ENCODE results near the gene NLRP6.
"Not testable (repeated sequence)": the region's sequence is repeated elsewhere in the genome, so short reads cannot be mapped to it uniquely, and the experiment has no call there.

Gene NLRP6

DNA sequence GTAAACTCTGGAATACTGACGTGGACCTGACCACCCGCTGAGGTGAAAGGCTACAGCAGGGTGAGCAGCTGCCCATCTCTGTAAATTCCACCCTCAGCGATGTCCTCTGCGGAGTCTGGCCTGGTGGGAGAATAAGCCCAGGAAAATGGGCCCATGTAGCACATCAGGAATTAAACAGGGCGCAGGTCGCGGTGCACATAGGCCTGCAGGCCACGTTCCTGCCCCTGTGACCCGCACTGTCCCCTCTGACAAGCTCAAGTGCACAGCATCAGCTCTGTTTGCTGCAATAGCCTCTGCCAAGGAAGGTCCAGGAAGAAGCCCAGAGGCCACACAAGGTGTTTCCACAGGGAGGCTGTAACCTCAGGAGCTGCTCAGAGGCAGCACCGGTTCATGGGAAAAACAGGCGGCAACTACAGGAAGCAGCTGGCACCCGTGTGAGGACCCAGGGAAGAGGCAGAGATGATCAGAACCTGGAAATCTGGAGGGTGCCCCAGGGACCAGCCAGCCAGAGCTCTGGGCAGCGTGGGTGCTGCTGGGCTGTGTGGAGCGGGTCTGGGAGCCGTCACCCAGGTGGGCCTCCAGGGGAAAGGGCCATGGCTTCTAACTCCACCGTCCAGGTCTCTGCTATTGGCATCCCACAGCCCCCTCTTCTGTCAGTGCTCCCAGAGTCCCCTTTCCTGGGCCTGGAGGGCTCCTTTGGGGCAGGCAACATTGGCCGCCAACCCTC is 28.6 kb downstream of the NLRP6 start:
- DNase-seq (ENCODE audit: low read depth in 2 of 3, low spot score in 1 of 3) = no peak

DNA sequence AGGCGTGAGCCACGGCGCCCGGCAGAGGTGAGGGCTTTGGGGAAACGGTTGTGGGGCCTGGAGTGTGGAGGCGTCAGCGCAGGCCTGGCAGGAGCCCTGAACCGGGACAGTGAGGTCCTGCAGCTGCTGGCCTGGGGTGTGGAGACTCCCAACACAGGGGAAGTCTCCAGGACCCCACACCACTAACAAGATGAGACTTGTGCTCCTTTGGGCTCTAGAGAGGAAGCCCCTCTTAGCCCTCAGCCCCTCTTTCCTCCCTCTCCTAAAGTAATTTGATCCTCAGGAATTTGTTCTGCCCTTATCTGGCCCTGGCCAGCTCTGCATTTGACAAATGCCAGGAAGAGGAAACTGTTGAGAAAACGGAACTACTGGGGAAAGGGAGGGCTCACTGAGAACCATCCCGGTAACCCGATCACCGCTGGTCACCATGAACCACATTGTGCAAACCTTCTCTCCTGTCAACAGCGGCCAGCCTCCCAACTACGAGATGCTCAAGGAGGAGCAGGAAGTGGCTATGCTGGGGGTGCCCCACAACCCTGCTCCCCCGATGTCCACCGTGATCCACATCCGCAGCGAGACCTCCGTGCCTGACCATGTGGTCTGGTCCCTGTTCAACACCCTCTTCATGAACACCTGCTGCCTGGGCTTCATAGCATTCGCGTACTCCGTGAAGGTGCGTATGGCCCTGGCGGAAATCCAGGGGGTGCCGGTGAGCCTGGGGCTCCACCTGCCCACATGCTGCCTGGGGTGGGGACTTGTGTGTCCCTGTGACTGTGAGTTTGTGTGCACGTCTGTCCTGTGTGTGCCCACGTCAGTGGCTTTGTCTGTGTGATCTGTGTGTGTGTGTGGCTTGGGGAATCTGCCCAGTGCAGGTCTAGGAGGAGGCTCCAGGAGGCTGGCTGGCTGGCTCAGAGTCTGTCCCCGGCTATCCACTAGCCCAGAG is 29.8 kb downstream of the NLRP6 start, which contains the start of gene IFITM2:
Gene IFITM2 (plus strand): TSS at position 51 of the 943 bp plus-strand sequence. CDS start 377 bp downstream, at position 428.
- DNase-seq (ENCODE audit: low read depth in 2 of 3, low spot score in 1 of 3) = not testable (repeated sequence)

DNA sequence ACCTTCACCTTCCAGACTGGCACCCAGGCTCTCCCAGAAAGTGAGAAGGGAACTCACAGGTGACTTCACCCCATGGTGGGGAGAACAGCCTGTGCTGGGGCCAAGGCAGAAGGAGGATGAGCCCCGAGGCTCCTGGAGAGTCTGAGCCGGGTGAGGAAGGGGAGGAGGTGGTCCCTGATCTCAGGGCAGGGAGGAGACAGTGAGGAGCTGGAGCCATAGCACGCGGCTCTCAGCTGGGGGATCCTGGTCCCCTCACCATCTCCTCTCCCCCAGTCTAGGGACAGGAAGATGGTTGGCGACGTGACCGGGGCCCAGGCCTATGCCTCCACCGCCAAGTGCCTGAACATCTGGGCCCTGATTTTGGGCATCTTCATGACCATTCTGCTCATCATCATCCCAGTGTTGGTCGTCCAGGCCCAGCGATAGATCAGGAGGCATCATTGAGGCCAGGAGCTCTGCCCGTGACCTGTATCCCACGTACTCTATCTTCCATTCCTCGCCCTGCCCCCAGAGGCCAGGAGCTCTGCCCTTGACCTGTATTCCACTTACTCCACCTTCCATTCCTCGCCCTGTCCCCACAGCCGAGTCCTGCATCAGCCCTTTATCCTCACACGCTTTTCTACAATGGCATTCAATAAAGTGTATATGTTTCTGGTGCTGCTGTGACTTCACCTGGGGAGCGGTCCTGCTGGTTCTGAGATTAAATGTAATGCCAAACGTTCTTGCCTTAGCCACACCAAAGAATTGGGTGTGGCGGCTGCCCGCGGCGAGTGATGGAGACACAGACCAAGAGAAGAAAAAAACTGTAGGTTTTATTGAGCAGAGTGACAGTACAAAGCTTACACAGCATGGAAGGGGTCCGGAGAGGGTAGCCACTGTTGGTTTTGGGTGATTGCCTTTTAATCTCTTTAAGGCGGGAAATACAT is 30.8 kb downstream of the NLRP6 start:
- DNase-seq (ENCODE audit: low read depth in 2 of 3, low spot score in 1 of 3) = not testable (repeated sequence)

DNA sequence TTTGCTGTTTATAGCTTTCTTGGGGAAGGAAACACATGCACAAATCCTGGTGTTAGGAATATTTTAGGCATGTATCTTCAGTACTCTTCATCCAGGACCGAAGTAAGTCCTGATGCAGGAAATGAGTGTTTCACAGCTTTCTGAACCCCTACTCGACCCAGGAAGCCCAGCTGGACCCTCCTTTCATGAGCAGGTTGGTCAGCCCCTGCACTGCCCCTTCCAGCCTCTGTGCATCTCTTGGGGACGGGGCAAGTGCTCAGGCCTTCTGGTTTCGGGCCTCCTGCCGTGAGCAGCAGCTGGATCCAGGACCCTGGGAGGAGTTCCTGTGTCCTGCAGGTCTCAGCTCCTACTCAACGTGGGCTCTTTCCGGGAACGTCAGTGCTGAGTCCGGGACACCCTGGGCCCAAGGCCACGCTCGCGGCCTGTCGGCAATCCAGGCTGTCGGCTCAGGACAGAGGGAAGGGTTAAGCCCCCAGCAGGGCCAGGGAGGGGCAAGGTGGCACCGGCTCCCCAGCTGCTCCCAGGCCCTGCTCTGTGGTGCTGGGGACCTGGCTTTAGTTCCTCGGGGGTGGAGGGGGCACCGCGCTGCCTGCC is 31.9 kb downstream of the NLRP6 start:
- DNase-seq (ENCODE audit: low read depth in 2 of 3, low spot score in 1 of 3) = not testable (repeated sequence)

DNA sequence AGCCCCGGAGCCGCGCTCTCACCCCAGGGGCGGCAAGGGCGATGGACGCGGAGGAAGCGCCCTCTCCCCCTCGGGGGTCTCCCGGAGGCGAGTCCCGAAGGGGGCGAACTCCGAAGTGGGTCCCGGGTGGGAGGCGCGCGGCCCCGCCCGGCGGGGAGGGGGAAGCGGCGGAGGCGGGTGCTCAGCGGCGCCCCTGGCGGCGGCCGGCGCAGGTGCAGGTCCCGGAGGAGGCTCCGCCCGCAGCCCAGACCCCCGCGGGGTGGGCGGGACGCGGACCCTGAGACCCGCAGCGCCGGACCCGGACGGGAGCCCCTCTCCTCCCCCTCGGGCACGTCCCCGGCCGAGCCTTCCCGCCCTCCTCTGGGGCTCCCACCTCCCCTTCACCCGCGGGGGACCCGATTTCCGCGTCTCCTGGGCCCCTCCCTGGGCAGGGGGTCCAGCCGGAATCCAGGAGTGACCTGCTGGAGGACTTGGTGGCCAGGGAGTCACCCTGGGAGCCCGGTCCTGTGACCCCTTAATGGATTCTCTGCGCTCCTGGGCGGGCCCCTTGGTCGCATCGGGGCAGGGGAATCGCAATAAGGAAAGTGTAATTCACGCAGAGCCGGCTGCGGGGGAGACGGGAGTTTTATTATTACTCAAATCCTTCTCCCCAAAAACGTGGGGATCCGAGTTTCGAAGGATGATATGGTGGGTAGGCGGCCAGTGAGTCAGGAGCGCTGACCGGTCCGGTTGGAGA is 33.0 kb downstream of the NLRP6 start:
- DNase-seq (ENCODE audit: low read depth in 2 of 3, low spot score in 1 of 3) = not testable (repeated sequence)

DNA sequence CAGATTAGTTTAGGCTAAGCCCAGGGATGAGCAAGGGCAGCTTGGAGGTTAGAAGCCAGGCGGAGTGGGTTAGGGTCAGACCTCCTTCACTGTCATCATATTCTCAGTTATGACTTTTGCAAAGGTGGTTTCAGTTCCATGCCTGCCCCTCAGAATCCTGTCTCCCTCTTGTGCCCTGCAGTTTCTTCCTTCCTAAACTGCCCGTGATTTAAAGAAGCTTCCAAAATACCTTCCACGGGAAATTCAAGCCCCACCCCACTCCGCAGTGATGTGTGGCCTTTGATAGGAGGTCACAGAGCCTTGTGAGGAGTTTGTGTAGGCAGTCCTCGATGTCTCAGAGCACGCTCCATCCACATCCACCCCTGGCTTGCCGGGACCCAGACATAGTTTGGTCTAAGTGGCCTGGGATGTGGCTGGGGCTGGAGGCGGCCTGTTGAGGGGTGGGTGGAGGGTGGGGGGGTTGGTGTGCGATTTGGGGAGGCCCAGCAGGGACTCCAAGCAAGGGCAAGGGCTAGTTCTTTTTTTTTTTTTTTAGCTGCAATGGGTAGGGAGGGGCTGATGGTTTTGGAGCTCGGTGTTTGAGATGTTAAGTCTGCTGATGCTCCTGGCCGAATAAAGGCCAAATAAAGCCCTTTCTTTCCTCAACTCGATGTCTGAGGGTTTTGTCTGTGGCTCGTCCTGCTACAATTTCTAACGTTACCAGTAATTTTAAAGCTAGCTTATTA is 34.0 kb downstream of the NLRP6 start:
- no peak for DNase-seq (ENCODE audit: low read depth in 2 of 3, low spot score in 1 of 3)

DNA sequence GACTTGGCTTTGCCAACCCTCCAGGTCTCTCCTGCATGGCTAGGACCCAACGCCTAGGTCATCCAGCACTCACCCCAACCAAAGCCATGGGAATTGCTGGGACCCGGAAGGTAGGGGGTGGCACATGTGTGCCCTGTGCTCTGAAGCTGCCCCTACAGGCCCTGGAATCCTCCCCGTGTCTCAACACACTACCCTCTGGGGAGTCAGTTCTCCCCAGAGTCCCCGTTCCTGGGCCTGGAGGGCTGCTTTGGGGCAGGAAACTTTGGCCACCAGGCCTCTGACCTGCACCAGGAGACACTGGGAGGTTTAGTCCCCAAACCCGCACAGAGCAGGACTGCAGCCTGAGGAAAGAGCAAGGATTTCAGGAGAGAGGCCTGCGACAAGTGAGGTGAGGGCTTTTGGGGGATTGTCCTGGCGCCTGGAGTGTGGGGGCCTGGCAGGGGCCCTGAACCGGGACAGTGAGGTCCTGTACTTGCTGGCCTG is 35.1 kb downstream of the NLRP6 start:
- no peak for DNase-seq (ENCODE audit: low read depth in 2 of 3, low spot score in 1 of 3)

DNA sequence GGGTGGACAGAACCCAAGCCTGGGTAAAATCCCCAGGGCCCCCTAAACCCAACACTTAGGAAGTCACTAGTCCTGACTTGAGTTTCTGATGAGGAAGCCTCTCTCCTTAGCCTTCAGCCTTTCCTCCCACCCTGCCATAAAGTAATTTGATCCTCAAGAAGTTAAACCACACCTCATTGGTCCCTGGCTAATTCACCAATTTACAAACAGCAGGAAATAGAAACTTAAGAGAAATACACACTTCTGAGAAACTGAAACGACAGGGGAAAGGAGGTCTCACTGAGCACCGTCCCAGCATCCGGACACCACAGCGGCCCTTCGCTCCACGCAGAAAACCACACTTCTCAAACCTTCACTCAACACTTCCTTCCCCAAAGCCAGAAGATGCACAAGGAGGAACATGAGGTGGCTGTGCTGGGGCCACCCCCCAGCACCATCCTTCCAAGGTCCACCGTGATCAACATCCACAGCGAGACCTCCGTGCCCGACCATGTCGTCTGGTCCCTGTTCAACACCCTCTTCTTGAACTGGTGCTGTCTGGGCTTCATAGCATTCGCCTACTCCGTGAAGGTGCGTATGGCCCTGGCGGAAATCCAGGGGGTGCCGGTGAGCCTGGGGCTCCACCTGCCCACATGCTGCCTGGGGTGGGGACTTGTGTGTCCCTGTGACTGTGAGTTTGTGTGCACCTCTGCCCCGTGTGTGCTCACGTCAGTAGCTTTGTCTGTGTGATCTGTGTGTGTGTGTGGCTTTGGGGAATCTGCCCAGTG is 35.8 kb downstream of the NLRP6 start, which contains the start of gene IFITM1:
Gene IFITM1 (plus strand): TSS at position 254 of the 767 bp plus-strand sequence. CDS start 131 bp downstream, at position 385.
- DNase-seq (ENCODE audit: low read depth in 2 of 3, low spot score in 1 of 3) = no peak

DNA sequence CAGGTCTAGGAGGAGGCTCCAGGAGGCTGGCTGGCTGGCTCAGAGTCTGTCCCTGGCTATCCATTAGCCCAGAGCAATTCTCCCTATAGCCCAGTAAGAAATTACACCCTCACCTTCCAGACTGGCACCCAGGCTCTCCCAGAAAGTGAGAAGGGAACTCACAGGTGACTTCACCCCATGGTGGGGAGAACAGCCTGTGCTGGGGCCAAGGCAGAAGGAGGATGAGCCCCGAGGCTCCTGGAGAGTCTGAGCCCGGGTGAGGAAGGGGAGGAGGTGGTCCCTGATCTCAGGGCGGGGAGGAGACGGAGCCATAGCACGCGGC is 36.3 kb downstream of the NLRP6 start:
- DNase-seq (ENCODE audit: low read depth in 2 of 3, low spot score in 1 of 3) = not testable (repeated sequence)

DNA sequence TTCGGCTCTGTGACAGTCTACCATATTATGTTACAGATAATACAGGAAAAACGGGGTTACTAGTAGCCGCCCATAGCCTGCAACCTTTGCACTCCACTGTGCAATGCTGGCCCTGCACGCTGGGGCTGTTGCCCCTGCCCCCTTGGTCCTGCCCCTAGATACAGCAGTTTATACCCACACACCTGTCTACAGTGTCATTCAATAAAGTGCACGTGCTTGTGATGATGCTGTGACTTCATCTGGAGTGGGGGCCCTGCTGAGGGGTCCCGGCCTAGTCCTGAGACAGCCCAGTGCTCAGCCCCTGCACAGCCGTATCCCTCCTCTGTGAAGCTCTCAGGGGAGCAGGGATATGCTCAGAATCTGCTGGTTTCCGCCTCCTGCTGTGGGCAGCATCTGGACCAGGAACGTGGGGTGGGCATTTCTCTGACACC is 36.9 kb downstream of the NLRP6 start:
- no peak for DNase-seq (ENCODE audit: low read depth in 2 of 3, low spot score in 1 of 3)

DNA sequence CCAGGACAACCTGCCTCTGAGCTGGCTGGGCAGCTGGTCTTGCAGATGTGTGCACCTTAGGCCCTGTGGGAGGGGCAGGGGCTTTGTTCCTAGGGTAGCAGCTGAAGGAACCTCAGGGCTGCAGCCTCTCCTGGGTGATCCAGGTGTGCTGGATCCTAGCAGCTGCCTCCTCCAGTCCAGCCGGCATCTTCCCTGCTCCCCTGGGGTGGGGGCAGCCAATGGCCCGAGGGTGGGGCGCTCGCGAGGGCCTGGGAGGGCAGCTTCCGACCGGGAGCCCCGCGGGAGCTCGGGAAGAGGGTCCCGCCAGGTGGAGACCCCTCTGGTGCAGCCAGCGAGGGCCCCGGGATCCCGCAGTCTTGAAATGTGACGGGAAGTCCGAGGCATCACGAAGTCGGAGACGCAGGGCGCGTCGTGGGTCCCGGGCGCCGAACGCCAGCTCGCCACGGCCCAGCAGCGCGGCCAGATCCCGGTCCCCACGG is 37.3 kb downstream of the NLRP6 start:
- no peak for DNase-seq (ENCODE audit: low read depth in 2 of 3, low spot score in 1 of 3)

DNA sequence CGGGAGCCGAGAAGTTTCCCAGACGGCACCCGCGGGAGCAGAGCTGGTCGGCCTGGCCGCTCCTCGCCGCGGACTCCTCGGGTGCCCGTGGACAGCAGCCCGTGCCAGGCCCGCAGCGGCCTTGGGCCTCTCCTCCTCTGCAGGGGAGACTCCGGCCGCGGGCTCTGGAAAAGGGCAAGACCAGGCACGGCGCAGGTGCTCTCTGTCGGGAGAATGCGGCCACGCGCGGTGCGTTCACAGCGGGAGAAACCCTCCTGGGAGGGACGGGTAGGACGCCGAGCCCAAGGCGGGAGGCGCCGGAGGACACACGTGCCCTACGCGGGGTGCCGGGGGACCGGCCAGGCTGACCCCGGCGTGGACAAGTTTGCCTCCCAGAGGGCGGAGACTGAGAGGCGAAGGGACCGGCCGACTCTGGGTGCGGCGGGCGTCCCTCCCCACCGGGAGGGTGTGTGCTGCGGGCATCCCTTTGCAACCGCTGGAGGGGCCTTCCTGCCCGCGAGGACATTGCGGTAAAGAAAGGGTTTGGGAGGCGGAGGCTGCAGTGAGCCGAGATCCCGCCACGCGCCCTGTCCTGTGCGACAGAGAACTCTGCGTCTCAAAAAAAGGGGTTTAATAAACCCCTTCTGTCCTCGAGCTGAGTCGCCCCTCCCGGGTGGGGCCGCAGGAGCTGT is 38.0 kb downstream of the NLRP6 start:
- no peak for DNase-seq (ENCODE audit: low read depth in 2 of 3, low spot score in 1 of 3)

DNA sequence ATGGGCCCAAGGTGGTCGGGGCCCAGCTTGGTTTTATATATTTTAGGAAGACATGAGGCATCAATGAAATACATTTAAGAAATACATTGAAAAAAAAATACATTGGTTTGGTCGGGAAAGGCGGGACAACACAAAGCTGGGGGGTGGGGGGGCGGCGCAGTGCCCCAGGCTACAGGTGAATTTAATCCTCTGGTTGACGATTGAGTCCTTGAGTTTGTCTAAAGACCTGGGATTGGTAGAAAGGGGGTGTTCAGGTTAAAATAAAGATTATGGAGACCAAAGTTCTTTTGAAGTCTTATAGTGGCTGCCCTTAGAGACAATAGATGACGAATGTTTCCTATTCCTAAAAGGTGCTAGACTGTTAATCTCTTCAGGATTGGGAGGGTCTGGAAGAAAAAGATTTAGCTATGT is 38.7 kb downstream of the NLRP6 start:
- DNase-seq (ENCODE audit: low read depth in 2 of 3, low spot score in 1 of 3) = no peak

DNA sequence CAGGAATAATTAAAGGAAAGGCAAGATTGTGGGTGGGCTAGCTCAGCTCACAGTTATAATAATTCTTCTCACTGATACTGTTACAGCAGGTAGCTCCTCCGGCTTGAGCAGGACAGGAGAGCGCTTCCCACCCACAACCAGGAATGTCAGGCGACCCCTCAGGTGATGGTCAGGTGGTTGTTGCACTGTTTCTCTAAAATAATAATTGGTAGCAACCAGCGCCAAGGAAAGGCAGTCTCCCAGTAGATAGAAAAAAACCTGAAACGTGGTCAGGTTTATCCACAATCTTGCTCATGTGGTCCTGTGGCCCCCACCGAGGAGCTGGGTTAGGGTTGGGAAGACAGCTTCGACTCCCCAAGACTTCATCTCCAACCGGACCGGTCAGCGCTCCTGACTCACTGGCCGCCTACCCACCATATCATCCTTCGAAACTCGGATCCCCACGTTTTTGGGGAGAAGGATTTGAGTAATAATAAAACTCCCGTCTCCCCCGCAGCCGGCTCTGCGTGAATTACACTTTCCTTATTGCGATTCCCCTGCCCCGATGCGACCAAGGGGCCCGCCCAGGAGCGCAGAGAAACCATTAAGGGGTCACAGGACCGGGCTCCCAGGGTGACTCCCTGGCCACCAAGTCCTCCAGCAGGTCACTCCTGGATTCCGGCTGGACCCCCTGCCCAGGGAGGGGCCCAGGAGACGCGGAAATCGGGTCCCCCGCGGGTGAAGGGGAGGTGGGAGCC is 39.6 kb downstream of the NLRP6 start:
- not testable (repeated sequence) for DNase-seq (ENCODE audit: low read depth in 2 of 3, low spot score in 1 of 3)

DNA sequence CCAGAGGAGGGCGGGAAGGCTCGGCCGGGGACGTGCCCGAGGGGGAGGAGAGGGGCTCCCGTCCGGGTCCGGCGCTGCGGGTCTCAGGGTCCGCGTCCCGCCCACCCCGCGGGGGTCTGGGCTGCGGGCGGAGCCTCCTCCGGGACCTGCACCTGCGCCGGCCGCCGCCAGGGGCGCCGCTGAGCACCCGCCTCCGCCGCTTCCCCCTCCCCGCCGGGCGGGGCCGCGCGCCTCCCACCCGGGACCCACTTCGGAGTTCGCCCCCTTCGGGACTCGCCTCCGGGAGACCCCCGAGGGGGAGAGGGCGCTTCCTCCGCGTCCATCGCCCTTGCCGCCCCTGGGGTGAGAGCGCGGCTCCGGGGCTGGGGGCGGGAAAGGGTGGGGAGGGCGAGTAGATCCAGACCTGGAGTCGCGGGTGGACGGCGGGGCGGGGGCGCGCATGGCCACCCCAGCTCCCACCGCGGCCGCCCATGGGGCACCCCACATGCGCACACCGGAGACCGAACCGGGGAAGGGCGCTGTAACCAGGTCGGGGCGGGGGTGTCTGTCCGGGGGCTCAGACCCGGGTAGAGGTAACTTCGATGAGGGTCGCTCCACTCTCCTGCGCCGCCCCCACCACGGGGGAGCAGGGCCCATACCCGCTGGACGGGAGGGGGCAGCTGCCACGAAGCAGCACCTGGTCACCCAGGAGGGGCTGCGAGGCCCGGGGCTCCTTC is 40.4 kb downstream of the NLRP6 start:
- not testable (repeated sequence) for DNase-seq (ENCODE audit: low read depth in 2 of 3, low spot score in 1 of 3)

Data from stimulated activated CD4-positive, alpha-beta T cell treated with anti-CD3 and anti-CD28 coated beads, Interleukin-12 subunit alpha, Interleukin-12 subunit beta, amount 100 ng/mL, for 48 hours (primary cell).